Nephron progenitor cell (in vitro differentiated cells): ENCODE results near the gene PHACTR3.
"Not testable (repeated sequence)": the region's sequence is repeated elsewhere in the genome, so short reads cannot be mapped to it uniquely, and the experiment has no call there.

Source experiments
- DNase-seq: peaks from one replicate; pipeline ENCODE4 v3.0.0; 2021
- H3K27ac Mint-ChIP-seq: 2 replicates; pipeline ENCODE4 v1.8.0; 2021; ENCODE audit warnings: mild to moderate bottlenecking, moderate library complexity, mixed read lengths
- H3K27me3 Mint-ChIP-seq: 2 replicates; pipeline ENCODE4 v1.8.0; 2021; ENCODE audit warnings: mild to moderate bottlenecking, low read depth, mixed read lengths; ENCODE audit not compliant: poor library complexity
- H3K36me3 Mint-ChIP-seq: 2 replicates; pipeline ENCODE4 v1.8.0; 2021; ENCODE audit warnings: low read depth, mixed read lengths
- H3K4me1 Mint-ChIP-seq: 2 replicates; pipeline ENCODE4 v1.8.0; 2021; ENCODE audit warnings: mixed read lengths
- H3K4me3 Mint-ChIP-seq: 2 replicates; pipeline ENCODE4 v1.8.0; 2021; ENCODE audit warnings: mild to moderate bottlenecking, moderate library complexity, mixed read lengths
- H3K9me3 Mint-ChIP-seq: 2 replicates; pipeline ENCODE4 v1.8.0; 2021; ENCODE audit warnings: mild to moderate bottlenecking, moderate library complexity, mixed read lengths
- TF ChIP-seq, protein P1 (sequence below): fragments of 200-600 bp; sonication (generic); IDR thresholded peaks from 2 replicates; pipeline ENCODE4 v1.5.0; 2021; ENCODE audit warnings: antibody characterized with exemption

The PHACTR3 gene

DNA sequence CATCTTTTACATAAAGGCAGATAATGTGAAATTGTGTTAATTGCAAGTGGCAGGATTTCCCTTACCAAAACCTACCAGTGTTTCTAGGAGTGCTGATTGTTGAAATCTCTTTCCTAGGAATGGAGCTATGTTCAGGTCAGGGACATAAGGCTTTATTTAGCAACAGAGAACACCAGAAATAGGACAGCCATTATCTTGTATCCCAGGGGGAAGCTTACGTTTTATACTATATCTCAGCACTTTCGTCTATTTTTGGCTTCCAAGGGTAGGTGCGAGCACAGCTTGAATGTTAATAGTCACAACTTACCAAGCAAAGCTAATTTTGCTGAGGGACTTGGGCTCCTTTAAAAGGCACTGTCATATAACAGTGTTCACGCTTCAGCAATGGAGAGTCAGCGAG is 235.1 kb downstream of the PHACTR3 start:
- Mint-ChIP-seq H3K36me3 (no peaks in the 10 kb centered on the region), H3K4me3 (no peak overlapping the region), H3K27me3 (peaks cover 54% of the 10 kb centered on the region), H3K27ac (no peak overlapping the region), H3K9me3 (peaks cover 36% of the 10 kb centered on the region), H3K4me1 (peaks cover 20% of the 10 kb centered on the region)
- no peak for DNase-seq
- TF ChIP-seq, protein P1, sequence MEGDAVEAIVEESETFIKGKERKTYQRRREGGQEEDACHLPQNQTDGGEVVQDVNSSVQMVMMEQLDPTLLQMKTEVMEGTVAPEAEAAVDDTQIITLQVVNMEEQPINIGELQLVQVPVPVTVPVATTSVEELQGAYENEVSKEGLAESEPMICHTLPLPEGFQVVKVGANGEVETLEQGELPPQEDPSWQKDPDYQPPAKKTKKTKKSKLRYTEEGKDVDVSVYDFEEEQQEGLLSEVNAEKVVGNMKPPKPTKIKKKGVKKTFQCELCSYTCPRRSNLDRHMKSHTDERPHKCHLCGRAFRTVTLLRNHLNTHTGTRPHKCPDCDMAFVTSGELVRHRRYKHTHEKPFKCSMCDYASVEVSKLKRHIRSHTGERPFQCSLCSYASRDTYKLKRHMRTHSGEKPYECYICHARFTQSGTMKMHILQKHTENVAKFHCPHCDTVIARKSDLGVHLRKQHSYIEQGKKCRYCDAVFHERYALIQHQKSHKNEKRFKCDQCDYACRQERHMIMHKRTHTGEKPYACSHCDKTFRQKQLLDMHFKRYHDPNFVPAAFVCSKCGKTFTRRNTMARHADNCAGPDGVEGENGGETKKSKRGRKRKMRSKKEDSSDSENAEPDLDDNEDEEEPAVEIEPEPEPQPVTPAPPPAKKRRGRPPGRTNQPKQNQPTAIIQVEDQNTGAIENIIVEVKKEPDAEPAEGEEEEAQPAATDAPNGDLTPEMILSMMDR, result no peak

DNA sequence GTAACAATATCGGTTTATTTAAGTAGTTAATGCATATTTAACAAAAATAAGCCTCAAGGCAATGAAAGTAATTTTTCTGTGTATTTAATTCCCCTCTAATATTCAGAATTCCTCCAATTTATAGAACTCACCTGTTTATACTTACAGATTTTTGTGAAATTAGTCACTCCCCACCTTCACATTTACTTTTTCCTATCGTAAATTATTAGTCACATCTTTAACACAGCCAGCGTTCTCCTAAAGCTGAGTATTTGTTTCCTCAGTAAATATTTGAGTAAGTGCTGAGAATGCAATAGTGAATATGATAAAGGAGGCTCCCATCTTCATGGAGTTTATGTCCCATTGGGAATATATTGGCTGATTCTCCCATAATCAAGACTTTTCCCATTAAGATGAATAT is 241.1 kb downstream of the PHACTR3 start:
- H3K27me3 Mint-ChIP-seq, result peaks cover 55% of the 10 kb centered on the region
- no peaks in the 10 kb centered on the region for H3K36me3 Mint-ChIP-seq
- TF ChIP-seq, protein P1, result no peak
- no peaks in the 10 kb centered on the region for H3K4me1 Mint-ChIP-seq
- peaks cover 4% of the 10 kb centered on the region for H3K9me3 Mint-ChIP-seq
- H3K27ac Mint-ChIP-seq, result no peak overlapping the region
- DNase-seq, result no peak
- no peak overlapping the region for H3K4me3 Mint-ChIP-seq

DNA sequence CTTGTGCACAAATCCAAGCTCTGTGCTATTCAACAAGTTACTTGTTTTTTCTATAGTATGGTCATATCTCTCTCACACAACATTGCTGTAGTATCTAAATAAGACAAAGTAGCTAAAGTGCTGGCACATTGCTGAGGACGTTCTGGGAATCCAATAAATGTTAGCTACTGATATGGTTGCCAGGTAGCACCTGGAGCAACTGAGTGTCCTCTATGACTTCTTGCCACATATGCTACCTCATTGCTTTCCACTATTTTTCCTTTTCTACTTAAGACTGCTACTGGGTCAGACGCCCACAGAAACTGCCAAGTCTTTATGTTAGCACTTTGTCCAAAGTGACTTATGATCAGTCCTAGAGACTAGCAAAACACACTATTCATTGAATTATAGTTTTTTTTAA is 243.8 kb downstream of the PHACTR3 start:
- Mint-ChIP-seq H3K4me3 (no peak overlapping the region), H3K4me1 (no peaks in the 10 kb centered on the region), H3K27me3 (peaks cover 36% of the 10 kb centered on the region), H3K9me3 (peaks cover 5% of the 10 kb centered on the region), H3K27ac (no peak overlapping the region), H3K36me3 (no peaks in the 10 kb centered on the region)
- DNase-seq, result no peak
- TF ChIP-seq, protein P1, result no peak

DNA sequence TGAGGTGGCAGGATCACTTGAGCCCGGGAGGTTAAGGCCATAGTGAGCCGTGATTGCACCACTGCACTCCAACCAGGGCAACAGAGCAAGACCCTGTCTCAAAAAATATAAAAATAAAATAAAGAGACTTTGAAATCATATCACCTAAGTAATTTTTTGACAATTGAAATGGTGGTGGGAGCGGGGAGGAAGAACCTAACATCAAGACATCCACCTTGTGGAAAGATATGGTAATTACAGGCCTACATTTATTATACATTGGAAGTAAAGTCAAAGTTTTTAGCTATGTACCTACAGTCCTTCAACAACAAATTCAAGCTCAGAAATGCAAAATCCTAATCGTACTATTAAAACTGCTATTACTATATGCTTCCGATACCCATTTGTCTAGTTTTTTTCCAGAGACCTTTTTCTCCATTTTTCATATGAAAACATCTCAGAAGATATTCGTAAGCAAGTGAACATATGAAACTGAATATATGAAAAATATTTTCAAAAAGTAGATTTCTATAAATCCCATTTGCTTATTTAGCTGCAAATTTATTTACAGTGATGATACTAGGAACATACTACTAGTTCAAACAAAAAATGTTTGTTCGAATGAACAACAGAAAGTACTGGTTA is 245.8 kb downstream of the PHACTR3 start:
- H3K9me3 Mint-ChIP-seq, result peaks cover 11% of the 10 kb centered on the region
- DNase-seq, result no peak

DNA sequence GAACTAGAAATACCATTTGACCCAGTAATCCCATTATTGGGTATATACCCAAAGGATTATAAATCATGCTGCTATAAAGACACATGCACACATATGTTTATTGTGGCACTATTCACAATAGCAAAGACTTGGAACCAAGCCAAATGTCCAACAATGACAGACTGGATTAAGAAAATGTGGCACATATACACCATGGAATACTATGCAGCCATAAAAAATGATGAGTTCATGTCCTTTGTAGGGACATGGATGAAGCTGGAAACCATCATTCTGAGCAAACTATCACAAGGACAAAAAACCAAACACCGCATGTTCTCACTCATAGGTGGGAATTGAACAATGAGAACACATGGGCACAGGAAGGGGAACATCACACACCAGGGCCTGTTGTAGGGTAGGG is 252.2 kb downstream of the PHACTR3 start:
- peaks cover 45% of the 10 kb centered on the region for H3K9me3 Mint-ChIP-seq
- H3K27me3 Mint-ChIP-seq, result peaks cover 21% of the 10 kb centered on the region
- H3K4me1 Mint-ChIP-seq, H3K27ac Mint-ChIP-seq, H3K4me3 Mint-ChIP-seq, H3K36me3 Mint-ChIP-seq, DNase-seq: not testable (repeated sequence)

More for the DNA sequence above, 245.8 kb downstream of the PHACTR3 start:
- no peaks in the 10 kb centered on the region for H3K36me3 Mint-ChIP-seq
- no peak overlapping the region for H3K4me3 Mint-ChIP-seq
- TF ChIP-seq, protein P1, result peak; percentile 50
- no peak overlapping the region for H3K27ac Mint-ChIP-seq
- no peaks in the 10 kb centered on the region for H3K4me1 Mint-ChIP-seq
- H3K27me3 Mint-ChIP-seq, result peaks cover 23% of the 10 kb centered on the region

DNA sequence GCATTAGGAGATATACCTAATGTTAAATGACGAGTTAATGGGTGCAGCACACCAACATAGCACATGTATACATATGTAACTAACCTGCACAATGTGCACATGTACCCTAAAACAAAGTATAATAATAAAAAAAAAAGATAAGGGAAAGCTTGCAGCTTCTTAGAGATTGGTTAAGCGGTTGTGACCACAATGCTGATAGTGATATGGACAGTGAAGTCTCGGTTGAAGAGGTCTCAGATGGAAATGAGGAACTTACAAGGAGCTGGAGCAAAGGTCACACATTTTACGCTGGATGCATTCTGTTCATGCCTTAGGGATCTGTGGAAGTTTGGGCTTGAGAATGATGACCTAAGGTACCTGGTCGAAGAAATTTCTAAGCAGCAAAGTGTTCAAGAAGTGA is 252.6 kb downstream of the PHACTR3 start:
- Mint-ChIP-seq H3K27me3 (peaks cover 21% of the 10 kb centered on the region), H3K9me3 (peaks cover 45% of the 10 kb centered on the region)
- H3K4me3 Mint-ChIP-seq, H3K4me1 Mint-ChIP-seq, DNase-seq, H3K36me3 Mint-ChIP-seq, H3K27ac Mint-ChIP-seq: not testable (repeated sequence)

DNA sequence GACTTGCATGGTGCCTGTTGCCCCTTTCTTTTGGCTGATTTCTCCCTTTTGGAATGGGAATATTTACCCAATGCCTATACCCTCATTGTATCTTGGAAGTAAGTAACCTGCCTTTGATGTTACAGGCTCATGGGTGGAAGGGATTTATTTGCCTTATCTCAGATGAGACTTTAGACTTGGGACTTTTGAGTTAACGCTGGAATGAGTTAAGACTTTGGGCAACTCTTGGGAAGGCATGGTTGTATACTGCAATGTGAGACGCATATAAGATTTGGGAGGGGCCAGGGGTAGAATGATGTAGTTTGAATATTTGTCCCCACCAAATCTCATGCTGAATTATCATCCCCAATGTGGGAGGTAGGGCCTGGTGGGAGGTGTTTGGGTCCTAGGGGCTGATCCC is 253.6 kb downstream of the PHACTR3 start:
- Mint-ChIP-seq H3K9me3 (peaks cover 40% of the 10 kb centered on the region), H3K27ac (no peak overlapping the region), H3K27me3 (peaks cover 18% of the 10 kb centered on the region), H3K4me1 (no peaks in the 10 kb centered on the region), H3K4me3 (no peak overlapping the region), H3K36me3 (no peaks in the 10 kb centered on the region)
- DNase-seq, result no peak
- TF ChIP-seq, protein P1, result no peak
